Tibial nerve (tissue), 4 donors: ENCODE results near the gene CEACAM1. TPM values are rescaled to one million over a fixed set of nuclear protein-coding genes. Genes with fewer than 3 reads are reported as not detected.

Experiments
- DNase-seq, 2 donors: peaks; one replicate each; pipeline ENCODE4 v3.0.0-alpha.2; 2019; ENCODE audit warnings: low spot score in 2 of 2
- H3K27ac ChIP-seq, 4 donors: fragments of 200-600 bp; sonication (generic) in 3 of 4; one replicate each; pipeline ENCODE4 v1.5.1; 2017 to 2019; ENCODE audit warnings: mild to moderate bottlenecking in 1 of 4
- H3K27me3 ChIP-seq, 2 donors: fragments of 200-600 bp; sonication (generic) in 1 of 2; one replicate each; pipeline versions ENCODE4 v1.5.1 to v1.6.0; 2017 to 2019
- H3K36me3 ChIP-seq, 3 donors: fragments of 200-600 bp; sonication (generic); one replicate each; pipeline ENCODE4 v1.5.1; 2018 to 2019
- H3K4me1 ChIP-seq, 4 donors: fragments of 200-600 bp; sonication (generic) in 3 of 4; one replicate each; pipeline ENCODE4 v1.5.1; 2017 to 2019
- H3K4me3 ChIP-seq, 4 donors: fragments of 200-600 bp; sonication (generic) in 3 of 4; one replicate each; pipeline ENCODE4 v1.5.1; 2017 to 2019; ENCODE audit warnings: mild to moderate bottlenecking in 1 of 4, moderate library complexity in 1 of 4
- H3K9me3 ChIP-seq, 4 donors: fragments of 200-600 bp; sonication (generic) in 3 of 4; one replicate each; pipeline ENCODE4 v1.5.1; 2017 to 2019
- EP300 ChIP-seq, 2 donors: sonication (generic); formaldehyde crosslinking; IDR thresholded peaks; one replicate each; pipeline ENCODE4 v1.6.1; 2017; ENCODE audit warnings: antibody characterized with exemption in 2 of 2, mild to moderate bottlenecking in 1 of 2
- POLR2A ChIP-seq, 2 donors: fragments of 450-650 bp; IDR thresholded peaks; one replicate each; pipeline ENCODE4 v1.6.1; 2017; ENCODE audit warnings: antibody characterized with exemption in 2 of 2, mild to moderate bottlenecking in 2 of 2, moderate library complexity in 2 of 2
- WGBS, 2 donors: methylation state at CpG; one replicate each; pipeline ENCODE4 v1.1.5; 2018; 5-methylcytosine and 5-hydroxymethylcytosine counted together
- total RNA-seq, 4 donors: library from RNA; depleted of rRNA; stranded (reverse); fragments of >200 nt; gene quantifications; one replicate each; pipeline ENCODE4 v1.1.0, GENCODE V29; 2016
- TF ChIP-seq, protein P1 (sequence below), 5 experiments: fragments of 200-600 bp in 3 of 5; fragments of 450-650 bp in 2 of 5; sonication (generic) in 3 of 5; IDR thresholded peaks; one replicate each; pipeline ENCODE4 v1.5.1; 2016 to 2019; ENCODE audit warnings: antibody characterized with exemption in 5 of 5, mild to moderate bottlenecking in 3 of 5, moderate library complexity in 2 of 5

The CEACAM1 gene
- total RNA-seq, 4 donors from 2014 or later, result 0.66 TPM; not detected in 3

DNA sequence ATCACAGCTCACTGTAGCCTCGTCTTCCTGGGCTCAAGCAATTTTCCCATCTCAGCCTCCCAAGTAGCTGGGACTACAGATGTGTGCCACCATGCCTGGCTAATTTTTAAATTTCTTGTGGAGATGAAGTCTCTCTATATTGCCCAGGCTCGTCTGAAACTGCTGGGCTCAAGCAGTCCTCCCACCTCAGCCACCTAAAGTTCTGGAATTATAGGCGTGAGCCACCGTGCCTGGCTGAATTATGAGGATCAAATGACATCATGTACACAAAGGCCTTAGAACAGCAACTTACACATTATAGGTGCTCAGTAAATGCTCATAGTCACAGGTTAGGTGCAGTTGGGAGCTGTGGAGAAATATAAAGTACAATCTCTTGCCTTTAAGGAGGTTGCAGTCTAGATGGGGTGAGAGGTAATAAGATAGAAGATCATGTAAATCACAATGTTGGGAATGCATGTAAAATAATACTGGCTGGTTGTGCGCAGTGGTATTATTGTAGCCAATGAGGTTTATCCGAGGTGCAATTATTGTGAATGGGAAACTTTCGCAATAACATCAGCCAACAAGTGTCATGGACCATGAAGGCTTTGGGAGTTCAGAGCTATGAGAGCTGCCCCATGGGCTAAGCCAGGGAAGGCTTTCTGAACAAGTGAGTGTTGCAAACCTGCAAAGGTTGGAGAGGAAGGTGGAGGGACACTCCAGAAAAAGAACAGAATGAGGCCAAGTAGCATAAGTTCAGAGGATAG lies 55.7 kb downstream of the CEACAM1 start:
- no peak overlapping the region for H3K27ac ChIP-seq
- no peak overlapping the region for H3K4me3 ChIP-seq
- H3K9me3 ChIP-seq, result no peaks in the 10 kb centered on the region
- H3K36me3 ChIP-seq, result no peaks in the 10 kb centered on the region
- H3K27me3 ChIP-seq, result no peaks in the 10 kb centered on the region
- H3K4me1 ChIP-seq, result peaks cover 0 to 12% (median 0%) of the 10 kb centered on the region in 4 donors
- TF ChIP-seq, protein P1, sequence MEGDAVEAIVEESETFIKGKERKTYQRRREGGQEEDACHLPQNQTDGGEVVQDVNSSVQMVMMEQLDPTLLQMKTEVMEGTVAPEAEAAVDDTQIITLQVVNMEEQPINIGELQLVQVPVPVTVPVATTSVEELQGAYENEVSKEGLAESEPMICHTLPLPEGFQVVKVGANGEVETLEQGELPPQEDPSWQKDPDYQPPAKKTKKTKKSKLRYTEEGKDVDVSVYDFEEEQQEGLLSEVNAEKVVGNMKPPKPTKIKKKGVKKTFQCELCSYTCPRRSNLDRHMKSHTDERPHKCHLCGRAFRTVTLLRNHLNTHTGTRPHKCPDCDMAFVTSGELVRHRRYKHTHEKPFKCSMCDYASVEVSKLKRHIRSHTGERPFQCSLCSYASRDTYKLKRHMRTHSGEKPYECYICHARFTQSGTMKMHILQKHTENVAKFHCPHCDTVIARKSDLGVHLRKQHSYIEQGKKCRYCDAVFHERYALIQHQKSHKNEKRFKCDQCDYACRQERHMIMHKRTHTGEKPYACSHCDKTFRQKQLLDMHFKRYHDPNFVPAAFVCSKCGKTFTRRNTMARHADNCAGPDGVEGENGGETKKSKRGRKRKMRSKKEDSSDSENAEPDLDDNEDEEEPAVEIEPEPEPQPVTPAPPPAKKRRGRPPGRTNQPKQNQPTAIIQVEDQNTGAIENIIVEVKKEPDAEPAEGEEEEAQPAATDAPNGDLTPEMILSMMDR (IDR thresholded peaks at IDR 0.05), result no peak
- TF ChIP-seq POLR2A (IDR thresholded peaks at IDR 0.05), result no peak
- 84 to 94% methylated on average over 7 of the region's 7 CpGs for WGBS, 2 donors
- no peak for DNase-seq

DNA sequence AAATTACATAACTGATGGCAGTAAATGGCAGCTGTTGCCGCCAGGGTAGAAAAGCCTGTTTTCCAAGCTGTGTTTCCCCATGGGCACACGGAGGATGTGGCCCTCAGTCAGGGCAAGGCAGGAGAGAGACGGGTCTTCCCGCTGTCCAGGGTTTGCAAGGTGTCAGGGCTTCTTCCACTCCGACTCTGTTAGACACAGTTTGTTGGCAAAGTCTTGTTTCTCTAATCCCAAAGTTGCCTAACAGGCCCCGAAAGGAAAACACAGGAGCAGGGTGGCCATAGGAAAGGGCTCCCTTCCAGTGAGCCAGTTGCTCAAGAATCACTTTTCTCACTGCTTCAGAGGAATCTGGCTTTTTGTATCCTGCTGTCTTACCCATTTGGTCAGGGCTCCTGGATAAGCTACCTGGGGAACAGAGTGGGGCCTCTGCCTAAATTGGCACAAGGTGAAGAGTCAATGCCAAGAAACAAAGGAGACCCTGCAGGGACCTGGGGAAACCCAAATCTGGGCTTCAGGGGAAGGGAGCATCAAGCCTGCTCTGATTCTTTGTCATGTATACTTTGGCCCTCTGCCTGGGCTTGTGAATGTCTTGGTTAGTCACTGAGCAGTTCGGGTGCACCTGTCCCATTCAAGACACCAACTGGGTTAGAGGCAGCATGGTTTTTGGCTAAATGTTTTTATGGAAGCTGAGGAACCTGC lies 56.6 kb downstream of the CEACAM1 start:
- Histone ChIP-seq H3K4me1 (peaks cover 0 to 21% (median 0%) of the 10 kb centered on the region in 4 donors), H3K9me3 (no peaks in the 10 kb centered on the region), H3K27me3 (no peaks in the 10 kb centered on the region), H3K4me3 (no peak overlapping the region), H3K36me3 (no peaks in the 10 kb centered on the region), H3K27ac (no peak overlapping the region)
- TF ChIP-seq POLR2A (IDR thresholded peaks at IDR 0.05), result no peak
- no peak for TF ChIP-seq EP300 (IDR thresholded peaks at IDR 0.05)
- TF ChIP-seq, protein P1 (IDR thresholded peaks at IDR 0.05), result no peak
- DNase-seq, result no peak
- 75 to 77% methylated on average over 7 of the region's 7 CpGs for WGBS, 2 donors

DNA sequence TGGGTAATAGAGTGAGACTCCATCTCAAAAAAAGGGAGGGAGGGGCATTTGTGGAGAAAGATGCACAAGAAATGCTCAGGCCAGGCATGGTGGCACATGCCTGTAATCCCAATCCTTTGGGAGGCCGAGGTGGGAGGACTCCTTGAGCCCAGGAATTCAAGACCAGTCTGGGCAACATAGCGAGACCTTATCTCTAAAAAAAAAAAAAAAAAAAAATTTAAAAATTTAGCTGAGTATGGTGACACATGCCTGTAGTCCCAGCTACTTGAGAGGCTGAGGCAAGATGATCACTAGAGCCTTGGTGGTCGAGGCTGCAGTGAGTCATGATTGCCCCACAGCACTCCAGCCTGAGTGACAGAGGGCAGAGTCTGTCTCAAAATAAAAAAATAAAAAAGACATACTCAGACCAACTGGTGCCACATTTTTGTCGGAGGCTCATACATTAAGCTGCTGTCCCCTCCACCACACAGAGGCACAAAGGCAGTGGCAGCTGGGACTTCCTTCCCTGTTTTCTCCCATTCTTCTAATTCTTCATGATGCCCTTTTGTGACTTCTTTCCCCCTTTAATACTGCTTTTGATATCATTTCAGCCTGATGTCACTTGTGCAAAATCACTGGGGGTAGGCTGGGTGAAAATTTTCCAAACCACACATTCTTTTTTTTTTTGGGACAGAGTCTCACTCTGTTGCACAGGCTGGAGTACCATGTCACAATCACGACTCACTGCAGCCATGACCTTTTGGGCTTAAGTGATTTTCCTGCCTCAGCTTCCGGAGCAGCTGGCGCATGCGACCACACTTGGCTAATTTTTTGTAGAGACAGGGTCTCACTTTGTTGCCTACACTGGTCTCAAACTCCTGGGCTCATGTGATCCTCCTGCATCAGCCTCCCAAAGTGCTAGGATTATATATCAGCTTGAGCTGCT lies 58.7 kb downstream of the CEACAM1 start:
- H3K27ac ChIP-seq, result peak overlapping the region in 1 of 4 donors; percentile 11
- no peaks in the 10 kb centered on the region for H3K27me3 ChIP-seq
- DNase-seq, result no peak
- H3K9me3 ChIP-seq, result no peaks in the 10 kb centered on the region
- 42 to 50% methylated on average over 8 of the region's 8 CpGs for WGBS, 2 donors
- H3K36me3 ChIP-seq, result no peaks in the 10 kb centered on the region
- TF ChIP-seq, protein P1 (IDR thresholded peaks at IDR 0.05), result no peak
- TF ChIP-seq POLR2A (IDR thresholded peaks at IDR 0.05), result no peak
- TF ChIP-seq EP300 (IDR thresholded peaks at IDR 0.05), result no peak
- H3K4me1 ChIP-seq, result peaks cover 0 to 31% (median 0%) of the 10 kb centered on the region in 4 donors
- no peak overlapping the region for H3K4me3 ChIP-seq

DNA sequence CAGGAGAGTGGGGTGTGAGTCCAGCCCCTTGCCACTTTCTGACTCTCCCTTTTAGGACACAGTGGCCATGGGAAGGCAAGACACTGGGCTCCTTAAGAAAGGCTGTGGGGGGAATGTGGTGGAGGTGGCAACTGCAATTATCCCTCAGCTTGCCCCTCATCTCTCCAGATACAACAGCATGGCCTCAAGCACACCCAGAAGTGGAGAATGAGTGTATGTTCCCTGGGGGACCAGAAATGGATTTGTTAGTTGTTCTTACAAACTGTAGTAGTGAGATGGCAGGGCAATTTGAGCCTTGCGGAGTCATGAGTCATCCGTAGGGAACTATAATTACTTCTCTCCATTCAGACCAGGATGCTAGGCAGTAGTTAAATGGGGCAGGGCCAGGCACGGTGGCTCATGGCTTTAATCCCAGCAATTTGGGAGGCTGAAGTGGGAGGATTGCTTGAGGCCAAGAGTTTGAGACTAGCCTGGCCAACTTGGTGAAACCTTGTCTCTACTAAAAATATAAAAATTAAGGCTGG lies 59.9 kb downstream of the CEACAM1 start:
- Histone ChIP-seq H3K4me3 (no peak overlapping the region), H3K27me3 (no peaks in the 10 kb centered on the region), H3K9me3 (no peaks in the 10 kb centered on the region), H3K36me3 (no peaks in the 10 kb centered on the region), H3K4me1 (peaks cover 0 to 31% (median 0%) of the 10 kb centered on the region in 4 donors), H3K27ac (no peak overlapping the region)
- 34 to 57% methylated on average over 3 of the region's 3 CpGs for WGBS, 2 donors
- TF ChIP-seq, protein P1 (IDR thresholded peaks at IDR 0.05), result no peak
- TF ChIP-seq POLR2A (IDR thresholded peaks at IDR 0.05) (no peak), EP300 (IDR thresholded peaks at IDR 0.05) (no peak)
- no peak for DNase-seq
